HepG2 (cell line): ENCODE measurements around the gene PFDN5. TPM values are rescaled to one million over a fixed set of nuclear protein-coding genes. Genes with fewer than 3 reads are reported as not detected.

Experiments used
- CEBPB ChIP-seq: IDR thresholded peaks from 2 replicates; pipeline ENCODE4 v1.6.1; 2011; ENCODE audit warnings: low read depth, low read length, improper control_type of control experiment, borderline replicate concordance
- DBP ChIP-seq: sonication (generic); formaldehyde crosslinking; IDR thresholded peaks from 2 replicates; pipeline ENCODE4 v1.4.0; 2020; ENCODE audit warnings: missing genetic modification reagents; ENCODE audit errors: not compliant biosample characterization
- FOSL1 ChIP-seq: sonication (generic); formaldehyde crosslinking; IDR thresholded peaks from 2 replicates; pipeline ENCODE4 v1.9.0; 2021; ENCODE audit warnings: missing genetic modification reagents, borderline replicate concordance
- GTF2F1 ChIP-seq: fragments of 150-350 bp; IDR thresholded peaks from 2 replicates; pipeline ENCODE4 v1.6.1; 2014; ENCODE audit warnings: low read length
- ISL2 ChIP-seq: sonication (generic); formaldehyde crosslinking; IDR thresholded peaks from 2 replicates; pipeline ENCODE4 v1.5.0; 2020; ENCODE audit warnings: missing genetic modification reagents
- MZF1 ChIP-seq: sonication (generic); formaldehyde crosslinking; IDR thresholded peaks from 2 replicates; pipeline ENCODE4 v1.8.1; 2023; ENCODE audit warnings: mild to moderate bottlenecking, missing genetic modification reagents, borderline replicate concordance
- PAX8 ChIP-seq: sonication (generic); formaldehyde crosslinking; IDR thresholded peaks from 2 replicates; pipeline ENCODE4 v1.8.0; 2022; ENCODE audit warnings: mild to moderate bottlenecking, missing genetic modification reagents, borderline replicate concordance
- POLR2G ChIP-seq: fragments of 200-400 bp; formaldehyde crosslinking; IDR thresholded peaks from 2 replicates; pipeline ENCODE4 v1.6.1; 2018; ENCODE audit warnings: mild to moderate bottlenecking, low read depth, low read length, moderate library complexity
- RNF219 ChIP-seq: sonication (generic); formaldehyde crosslinking; IDR thresholded peaks from 2 replicates; pipeline ENCODE4 v1.5.0; 2020; ENCODE audit warnings: mild to moderate bottlenecking, missing genetic modification reagents
- SNRNP70 ChIP-seq: fragments of 200-400 bp; formaldehyde crosslinking; IDR thresholded peaks from 2 replicates; pipeline ENCODE4 v1.6.1; 2017; ENCODE audit warnings: mild to moderate bottlenecking, low read depth, low read length, moderate library complexity
- TEF ChIP-seq: sonication (generic); formaldehyde crosslinking; IDR thresholded peaks from 2 replicates; pipeline ENCODE4 v1.5.0; 2020; ENCODE audit warnings: missing genetic modification reagents
- TRIM22 ChIP-seq: fragments of 450-650 bp; IDR thresholded peaks from 2 replicates; pipeline ENCODE4 v1.6.1; 2017
- ZBTB25 ChIP-seq: IDR thresholded peaks from 2 replicates; pipeline ENCODE4 v1.6.1; 2018; ENCODE audit warnings: missing genetic modification reagents
- ZFYVE20 ChIP-seq: sonication (generic); formaldehyde crosslinking; IDR thresholded peaks from 2 replicates; pipeline ENCODE4 v1.8.0; 2023; ENCODE audit warnings: low read depth, mild to moderate bottlenecking, moderate library complexity, missing genetic modification reagents, borderline replicate concordance
- ZNF484 ChIP-seq: sonication (generic); formaldehyde crosslinking; IDR thresholded peaks from 2 replicates; pipeline ENCODE4 v1.5.1; 2020; ENCODE audit warnings: mild to moderate bottlenecking, low read depth, missing genetic modification reagents, borderline replicate concordance
- ZNF558 ChIP-seq: sonication (generic); formaldehyde crosslinking; IDR thresholded peaks from 2 replicates; pipeline ENCODE4 v1.9.0; 2022; ENCODE audit warnings: mild to moderate bottlenecking, missing genetic modification reagents, borderline replicate concordance
- ZNF589 ChIP-seq: sonication (generic); formaldehyde crosslinking; conservative IDR thresholded peaks from 2 replicates; pipeline ENCODE4 v1.8.0; 2022; ENCODE audit warnings: mild to moderate bottlenecking, moderate library complexity, missing genetic modification reagents
- ZNF687 ChIP-seq: sonication (generic); formaldehyde crosslinking; IDR thresholded peaks from 2 replicates; pipeline ENCODE4 v1.5.1; 2020; ENCODE audit warnings: mild to moderate bottlenecking, missing genetic modification reagents, moderate library complexity
- polyA plus RNA-seq, 8 experiments: library from polyadenylated mRNA; depleted of rRNA in 3 of 8; stranded (reverse) in 7 of 8; unstranded in 1 of 8; fragments of >200 nt; fragmentation: Illumina TruSeq in 4 of 8; extraction: Trizol in 4 of 8; gene quantifications; 2 replicates each; pipeline versions ENCODE4 v1.2.1 to v1.2.3, GENCODE V29; 2011 to 2016; ENCODE audit warnings: low read depth in 4 of 8, missing spikeins in 1 of 8, mixed read lengths in 1 of 8; ENCODE audit not compliant: insufficient read depth in 1 of 8
- total RNA-seq, 5 experiments: library from RNA; depleted of rRNA; stranded (reverse); fragments of >200 nt; fragmentation: Illumina TruSeq; extraction: Trizol; gene quantifications; 2 replicates each; pipeline ENCODE4 v1.2.3, GENCODE V29; 2016; ENCODE audit warnings: low read depth in 1 of 5

Gene PFDN5
- total and polyA plus RNA-seq, 2 of the 13 experiments (the other 11 are each of a cell fraction or from before 2014, with no cell fraction given): 449 to 462 TPM

GRCh38 chr12:53252349-53252916 lies 42.9 kb upstream of the PFDN5 start (continued):
- TF ChIP-seq CEBPB (no peak), SNRNP70 (no peak), TRIM22 (no peak), FOSL1 (no peak), ZFYVE20 (CRISPR knock-in tag) (no peak), TEF (CRISPR knock-in tag) (no peak), ZNF484 (CRISPR knock-in tag) (no peak), ZNF687 (CRISPR knock-in tag) (peak; percentile 15), ZBTB25 (CRISPR knock-in tag) (no peak), RNF219 (CRISPR knock-in tag) (no peak), ZNF589 (CRISPR knock-in tag) (0 out of 2 replicates have a peak, but pooled peaks have one; percentile 11), POLR2G (no peak), GTF2F1 (no peak), ISL2 (CRISPR knock-in tag) (no peak), DBP (no peak), PAX8 (CRISPR knock-in tag) (no peak), ZNF558 (CRISPR knock-in tag) (no peak), MZF1 (CRISPR knock-in tag) (no peak)
